Kidney tubule cell (primary cell): ENCODE data around the gene CYP2C19.
"Not testable (repeated sequence)": the region's sequence is repeated elsewhere in the genome, so short reads cannot be mapped to it uniquely, and the experiment has no call there.

Experiments
- DNase-seq: peaks from one replicate; pipeline ENCODE4 v3.0.0-alpha.2; 2018; ENCODE audit warnings: low spot score

Gene CYP2C19

GRCh38 chr10:94889123-94889522 lies 126.6 kb downstream of the CYP2C19 start:
- DNase-seq = no peak

GRCh38 chr10:94890264-94891022 lies 128.0 kb downstream of the CYP2C19 start:
- no peak for DNase-seq

- not testable (repeated sequence) for DNase-seq
Observed at GRCh38 chr10:94898414-94898813, 135.9 kb downstream of the CYP2C19 start.

DNA sequence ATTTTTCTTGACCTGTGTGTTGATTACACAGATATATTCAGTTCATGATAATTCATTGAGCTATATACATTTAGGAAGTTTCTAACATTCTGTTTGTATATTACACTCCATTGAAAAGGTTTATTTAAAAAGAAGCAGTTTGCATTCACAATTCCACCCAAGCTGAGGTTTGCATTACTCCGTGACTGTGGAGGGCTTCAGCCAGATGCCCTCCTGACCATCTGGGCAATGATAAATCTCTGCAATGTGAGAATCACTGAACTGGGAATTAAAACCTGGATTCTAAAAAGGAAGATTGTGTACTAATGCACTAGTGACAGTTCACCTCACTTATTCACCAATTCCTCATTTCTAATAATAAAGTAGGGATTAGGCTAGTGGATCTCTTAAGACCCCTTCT lies 139.6 kb downstream of the CYP2C19 start:
- no peak for DNase-seq

DNA sequence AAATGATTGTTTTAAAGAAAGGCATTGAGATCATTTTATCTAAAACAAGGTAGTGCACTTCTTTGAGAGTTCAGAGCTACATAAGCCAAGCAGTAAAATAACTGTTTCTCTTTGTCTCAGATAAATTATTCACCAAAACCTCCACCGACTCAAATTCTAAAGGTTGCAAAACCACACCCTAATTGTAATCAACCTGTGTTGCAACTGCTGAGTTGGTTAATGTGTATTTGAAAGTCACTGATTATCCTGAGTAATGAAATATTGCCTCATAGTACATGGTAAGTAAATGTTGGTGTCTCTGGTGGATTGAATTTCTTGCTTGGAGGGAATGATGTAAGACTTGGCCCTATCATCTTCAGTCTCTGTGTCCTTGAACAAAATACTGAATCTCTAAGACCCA lies 140.1 kb downstream of the CYP2C19 start:
- DNase-seq = peak; percentile 91
